ENCODE data around the gene CARM1.

CARM1 gene

DNA sequence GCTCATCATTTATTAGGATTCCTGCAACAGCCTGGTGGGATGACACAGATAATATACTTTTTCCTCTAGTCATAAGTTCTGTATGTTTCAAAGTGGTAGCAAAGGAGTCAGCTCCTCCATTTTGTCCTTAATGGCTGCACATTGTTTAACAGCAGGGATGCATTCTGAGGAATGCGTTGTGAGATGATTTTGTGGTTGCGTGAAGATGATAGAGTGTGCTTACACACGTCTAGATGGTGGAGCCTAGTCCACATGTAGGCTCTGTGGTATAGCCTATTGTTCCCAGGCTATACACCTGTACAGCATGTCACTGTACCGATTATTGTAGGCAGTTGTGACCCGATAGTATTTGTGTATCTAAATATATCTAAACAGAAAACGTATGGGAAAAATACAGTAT is 94.0 kb downstream of the CARM1 start:
- TF ChIP-seq, protein P1, sequence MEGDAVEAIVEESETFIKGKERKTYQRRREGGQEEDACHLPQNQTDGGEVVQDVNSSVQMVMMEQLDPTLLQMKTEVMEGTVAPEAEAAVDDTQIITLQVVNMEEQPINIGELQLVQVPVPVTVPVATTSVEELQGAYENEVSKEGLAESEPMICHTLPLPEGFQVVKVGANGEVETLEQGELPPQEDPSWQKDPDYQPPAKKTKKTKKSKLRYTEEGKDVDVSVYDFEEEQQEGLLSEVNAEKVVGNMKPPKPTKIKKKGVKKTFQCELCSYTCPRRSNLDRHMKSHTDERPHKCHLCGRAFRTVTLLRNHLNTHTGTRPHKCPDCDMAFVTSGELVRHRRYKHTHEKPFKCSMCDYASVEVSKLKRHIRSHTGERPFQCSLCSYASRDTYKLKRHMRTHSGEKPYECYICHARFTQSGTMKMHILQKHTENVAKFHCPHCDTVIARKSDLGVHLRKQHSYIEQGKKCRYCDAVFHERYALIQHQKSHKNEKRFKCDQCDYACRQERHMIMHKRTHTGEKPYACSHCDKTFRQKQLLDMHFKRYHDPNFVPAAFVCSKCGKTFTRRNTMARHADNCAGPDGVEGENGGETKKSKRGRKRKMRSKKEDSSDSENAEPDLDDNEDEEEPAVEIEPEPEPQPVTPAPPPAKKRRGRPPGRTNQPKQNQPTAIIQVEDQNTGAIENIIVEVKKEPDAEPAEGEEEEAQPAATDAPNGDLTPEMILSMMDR (IDR thresholded peaks at IDR 0.05; ENCODE audit: insufficient read depth, low read length, missing control alignments) = no peak
- CTCF ChIA-PET = interaction anchor here (1.0 to 1.7 kb wide), 4 partner anchors 10 to 29 kb away, joined by 4 to 6 read pairs (median 4); no protein-coding TSS in a partner anchor
- POLR2A ChIA-PET = no interaction called here
- no peak overlapping the region for H3K4me3 ChIP-seq (ENCODE audit: low read depth, low read length)
- no peak for DNase-seq (ENCODE audit: low read depth, low spot score)

DNA sequence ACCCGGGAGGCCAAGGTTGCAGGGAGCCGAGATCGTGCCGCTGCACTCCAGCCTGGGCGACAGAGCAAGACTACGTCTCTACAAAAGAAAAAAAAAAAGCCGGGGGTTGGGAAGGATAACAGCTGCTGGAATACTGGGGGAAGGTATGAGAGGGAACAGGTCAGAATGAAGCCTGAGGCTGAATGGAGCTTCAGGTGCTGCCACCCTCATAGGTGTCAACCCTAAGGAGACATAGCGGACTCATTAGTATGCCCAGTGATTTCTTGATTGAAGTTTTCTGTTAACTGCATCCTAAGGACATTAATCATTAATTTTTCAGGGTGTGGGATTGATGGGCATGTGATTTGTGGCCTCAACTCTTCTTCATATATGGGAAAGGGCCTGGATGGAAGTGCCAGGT is 95.5 kb downstream of the CARM1 start:
- ChIA-PET POLR2A (no interaction called here), CTCF (interaction anchor here (0.6 to 1.7 kb wide), 5 partner anchors 10 to 158 kb away, joined by 3 to 4 read pairs (median 3); no protein-coding TSS in a partner anchor)
- TF ChIP-seq, protein P1 (IDR thresholded peaks at IDR 0.05; ENCODE audit: insufficient read depth, low read length, missing control alignments) = no peak
- H3K4me3 ChIP-seq (ENCODE audit: low read depth, low read length) = no peak overlapping the region
- DNase-seq (ENCODE audit: low read depth, low spot score) = no peak

DNA sequence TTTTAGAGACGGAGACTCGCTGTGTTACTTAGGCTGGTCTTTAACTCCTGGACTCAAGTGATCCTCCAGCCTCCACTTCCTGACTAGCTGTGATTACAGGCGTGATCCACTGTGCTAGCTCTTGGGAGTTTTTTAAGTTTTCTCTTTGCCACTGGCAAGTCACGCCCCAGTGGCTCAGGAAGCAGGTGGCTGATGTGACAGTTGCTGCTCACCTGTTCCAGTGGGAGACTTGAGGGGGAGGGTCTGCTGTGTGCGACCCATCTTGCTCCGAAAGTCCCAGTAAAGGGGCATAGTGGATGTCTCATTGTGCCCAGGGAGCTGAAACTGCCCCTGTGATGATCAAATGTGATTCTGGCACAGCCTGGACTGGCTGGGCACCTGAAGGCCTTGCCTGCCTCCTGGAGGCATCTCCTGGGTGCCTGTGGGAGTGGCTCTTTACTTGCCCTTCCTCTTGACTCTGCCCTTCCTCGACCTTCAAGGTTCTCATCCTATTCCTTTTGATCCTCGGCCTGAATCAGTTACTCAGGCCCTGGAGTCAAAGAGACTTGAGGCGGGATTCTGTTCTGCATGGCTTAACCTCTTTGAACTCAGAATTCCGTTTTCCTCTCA is 97.3 kb downstream of the CARM1 start:
- ChIA-PET CTCF (interaction anchor here (0.9 to 1.6 kb wide), 3 partner anchors 27 to 67 kb away, joined by 5 to 8 read pairs (median 5); no protein-coding TSS in a partner anchor), POLR2A (interaction anchor here (0.6 to 0.7 kb wide), 2 partner anchors 8 to 11 kb away, joined by 3 read pairs; no protein-coding TSS in a partner anchor)
- TF ChIP-seq, protein P1 (IDR thresholded peaks at IDR 0.05; ENCODE audit: insufficient read depth, low read length, missing control alignments) = no peak
- no peak for DNase-seq (ENCODE audit: low read depth, low spot score)
- H3K4me3 ChIP-seq (ENCODE audit: low read depth, low read length) = no peak overlapping the region

DNA sequence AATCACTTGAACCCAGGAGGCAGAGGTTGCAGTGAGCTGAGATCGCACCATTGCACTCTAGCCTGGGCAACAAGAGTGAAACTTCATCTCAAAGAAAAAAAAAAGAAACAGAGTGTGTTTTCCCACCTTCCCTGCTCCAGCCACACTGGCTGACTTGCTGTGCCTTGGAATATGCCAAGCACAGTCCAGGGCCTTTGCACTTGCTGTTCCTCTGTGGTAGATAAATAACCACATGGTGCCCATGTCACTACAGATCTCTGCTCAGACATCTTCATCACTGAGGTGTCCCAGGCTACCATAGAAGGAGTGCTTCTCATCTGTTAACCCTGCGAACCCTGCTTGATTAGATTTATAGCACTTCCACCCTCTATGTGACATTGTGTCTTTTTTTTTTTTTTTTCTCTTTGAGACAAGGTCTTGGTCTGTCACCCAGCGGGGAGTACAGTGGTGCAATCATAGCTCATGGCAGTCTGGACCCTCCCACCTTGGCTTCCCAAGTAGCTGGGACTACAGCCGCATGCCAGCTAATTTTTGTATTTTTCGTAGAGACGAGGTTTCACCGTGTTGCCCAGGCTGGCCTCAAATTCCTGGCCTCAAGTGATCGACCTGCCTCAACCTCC is 99.9 kb downstream of the CARM1 start:
- ChIA-PET POLR2A (no interaction called here), CTCF (interaction anchor here (1.5 kb wide), 1 partner anchor 10 kb away, joined by 7 read pairs; the partner anchor contains the start of gene SMARCA4)
- TF ChIP-seq, protein P1 (IDR thresholded peaks at IDR 0.05; ENCODE audit: insufficient read depth, low read length, missing control alignments) = no peak
- DNase-seq (ENCODE audit: low read depth, low spot score) = no peak
- H3K4me3 ChIP-seq (ENCODE audit: low read depth, low read length) = no peak overlapping the region
